Right lobe of liver (tissue), 6 donors: Measurements from ENCODE around the gene SCUBE1. TPM values are rescaled to one million over a fixed set of nuclear protein-coding genes. Genes with fewer than 3 reads are reported as not detected.

Source experiments
- ATAC-seq, 4 donors: fragments of 200-7000 bp; cut with Tn5 transposase; one replicate each; pipeline ENCODE4 v1.9.1; 2020; ENCODE audit warnings: mild to moderate bottlenecking in 4 of 4, moderate library complexity in 4 of 4
- DNase-seq, 3 donors: peaks; one replicate each; pipeline ENCODE4 v3.0.0-alpha.2; 2020
- H3K27ac ChIP-seq, 3 donors: fragments of 200-600 bp; one replicate each; pipeline ENCODE4 v1.8.0; 2022
- H3K27me3 ChIP-seq, 2 donors: fragments of 200-600 bp; one replicate each; pipeline ENCODE4 v1.8.0; 2022
- H3K36me3 ChIP-seq, 4 donors: fragments of 200-600 bp; sonication (generic) in 1 of 4; one replicate each; pipeline versions ENCODE4 v1.5.1 to v1.8.0; 2017 to 2022; ENCODE audit warnings: control low read depth in 1 of 4
- H3K4me1 ChIP-seq, 4 donors: fragments of 200-600 bp; sonication (generic) in 1 of 4; one replicate each; pipeline versions ENCODE4 v1.5.1 to v1.8.0; 2017 to 2022; ENCODE audit warnings: control low read depth in 1 of 4
- H3K4me3 ChIP-seq, 3 donors: fragments of 200-600 bp; one replicate each; pipeline ENCODE4 v1.8.0; 2022
- H3K9me3 ChIP-seq, 4 donors: fragments of 200-600 bp; sonication (generic) in 1 of 4; one replicate each; pipeline versions ENCODE4 v1.5.1 to v1.8.0; 2017 to 2022; ENCODE audit warnings: control low read depth in 1 of 4
- CTCF ChIP-seq, 4 donors: fragments of 200-600 bp in 3 of 4; fragments of 450-650 bp in 1 of 4; IDR thresholded peaks; one replicate each; pipeline versions ENCODE4 v1.5.1 to v1.8.0; 2016 to 2022; ENCODE audit warnings: antibody characterized with exemption in 4 of 4, mild to moderate bottlenecking in 2 of 4
- POLR2A ChIP-seq: fragments of 450-650 bp; IDR thresholded peaks from one replicate; pipeline ENCODE4 v1.6.1; 2017; ENCODE audit warnings: antibody characterized with exemption, mild to moderate bottlenecking
- WGBS: methylation state at CpG from one replicate; pipeline ENCODE4 v1.1.6; 2018; ENCODE audit warnings: low coverage, low lambda C conversion rate; ENCODE audit not compliant: insufficient coverage; ENCODE audit errors: missing lambda C conversion rate; 5-methylcytosine and 5-hydroxymethylcytosine counted together
- intact Hi-C, 2 donors: fragments of 100-400 bp; cut with DNase I; formaldehyde crosslinking; loops; one replicate each; pipeline versions ENCODE4 v1.11.2 to v1.14.1; 2022
- total RNA-seq, 6 experiments: library from RNA; depleted of rRNA in 2 of 6; stranded (reverse); fragments of >200 nt in 2 of 6; fragmentation: NEBNext Ultra II Directional in 3 of 6; extraction: Animal tissue kit (Norgen Biotek cat#: 25700) in 3 of 6; gene quantifications; one replicate each; pipeline versions ENCODE4 v1.1.0 to v1.2.4, GENCODE V29; 2016 to 2023
- donor health status: DM: no; HTN: yes; CAD: no.
- donor health status: DM: no; HTN: no; CAD: no.
- donor health status: DM: no; HTN: no; CAD: no.
- donor health status: DM: no; HTN: yes; CAD: no.
- donor health status: DM: no; HTN: yes; CAD: no.

SCUBE1 gene
- total RNA-seq, 6 experiments from 2014 or later, result 0.73 to 11.7 (median 2.7) TPM

DNA sequence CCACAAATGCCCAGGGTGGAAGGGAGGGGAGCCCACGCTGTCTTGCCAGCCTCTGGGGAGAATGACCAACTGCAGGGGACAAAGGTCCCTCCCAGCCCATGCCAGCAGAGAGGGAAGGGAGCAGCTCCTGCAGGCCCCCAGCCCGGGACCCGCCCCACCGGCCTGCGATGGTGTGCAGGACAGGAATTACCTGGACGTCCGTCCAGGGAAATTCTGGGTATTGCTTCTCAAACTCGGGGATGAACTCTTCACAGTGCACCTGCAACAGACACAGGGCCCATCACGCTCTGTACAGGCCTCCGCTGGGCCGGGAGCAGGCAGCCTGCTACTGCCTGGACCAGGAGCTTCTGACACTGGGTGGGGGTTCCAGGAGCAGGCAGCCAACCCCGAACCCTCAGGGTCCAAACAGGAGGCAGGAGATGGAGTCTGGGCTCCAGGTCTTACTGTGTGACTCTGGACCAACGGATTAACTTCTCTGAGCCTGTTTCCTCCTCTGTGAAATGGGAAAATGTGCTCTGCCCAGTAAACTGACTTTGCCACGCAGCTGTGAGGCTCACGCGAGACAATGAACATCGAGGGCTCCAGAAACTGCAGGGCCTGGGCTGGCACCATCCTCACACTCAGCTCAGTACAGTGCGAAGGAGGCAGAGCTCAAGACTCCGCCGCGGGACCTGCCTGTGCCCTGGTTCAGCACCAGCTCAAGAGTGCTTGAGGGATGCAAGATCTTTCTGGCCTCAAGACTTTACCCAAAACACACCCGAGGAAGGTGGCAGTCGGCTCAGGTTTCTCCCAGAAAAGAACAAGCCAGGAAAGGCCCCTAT lies 173.7 kb downstream of the SCUBE1 start:
- no peak for DNase-seq
- WGBS, result 100% methylated on average over 2 of the region's 23 CpGs
- Histone ChIP-seq H3K4me1 (no peaks in the 10 kb centered on the region), H3K4me3 (no peak overlapping the region), H3K27me3 (no peaks in the 10 kb centered on the region), H3K9me3 (no peaks in the 10 kb centered on the region), H3K27ac (no peak overlapping the region), H3K36me3 (peaks cover 0 to 35% (median 3%) of the 10 kb centered on the region in 4 donors)
- TF ChIP-seq CTCF (IDR thresholded peaks at IDR 0.05) (no peak), POLR2A (no peak)
- intact Hi-C loops, result no loop called here
- no peak for ATAC-seq

GRCh38 chr22:43168471-43169309 lies 174.5 kb downstream of the SCUBE1 start:
- Histone ChIP-seq H3K4me1 (no peaks in the 10 kb centered on the region), H3K36me3 (peaks cover 0 to 27% (median 0%) of the 10 kb centered on the region in 4 donors), H3K27ac (no peak overlapping the region), H3K4me3 (no peak overlapping the region), H3K9me3 (no peaks in the 10 kb centered on the region), H3K27me3 (no peaks in the 10 kb centered on the region)
- DNase-seq (no peak), ATAC-seq (no peak)
- intact Hi-C loops, result no loop called here
- TF ChIP-seq POLR2A (no peak), CTCF (IDR thresholded peaks at IDR 0.05) (no peak)
- 62% methylated on average over 4 of the region's 25 CpGs for WGBS

DNA sequence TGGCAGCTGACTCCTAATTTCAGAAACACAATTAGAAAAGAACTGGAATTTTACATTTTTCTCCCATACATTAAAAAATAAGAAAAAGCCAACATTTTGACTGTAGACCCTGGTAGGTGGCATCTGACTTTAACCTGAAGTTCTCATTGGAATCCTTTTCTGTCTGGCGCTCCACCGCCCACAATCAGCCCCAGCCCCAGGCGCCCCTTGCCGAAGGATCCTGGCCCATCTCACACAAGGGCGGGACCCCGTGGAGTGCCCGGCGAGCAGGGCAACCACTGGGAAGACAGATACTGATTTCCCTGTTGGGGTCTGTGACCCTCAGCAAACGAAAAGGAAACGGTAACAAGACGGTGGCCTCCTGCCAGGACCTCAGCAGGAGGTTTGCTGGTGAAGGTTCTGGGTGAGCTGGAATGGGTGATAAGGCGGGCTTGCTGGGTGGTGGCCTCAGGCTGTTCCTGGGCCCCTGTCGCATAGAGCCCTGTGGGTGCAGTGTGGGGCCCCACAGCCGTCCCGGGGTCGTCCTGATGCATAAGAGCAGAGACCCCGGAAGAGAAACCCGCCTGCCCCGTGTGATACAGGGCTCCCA lies 176.1 kb downstream of the SCUBE1 start:
- intact Hi-C loops, result no loop called here
- WGBS, result 75% methylated on average over 6 of the region's 19 CpGs
- peaks cover 0 to 22% (median 0%) of the 10 kb centered on the region in 4 donors for H3K36me3 ChIP-seq

More for the DNA sequence above, 176.1 kb downstream of the SCUBE1 start:
- Histone ChIP-seq H3K9me3 (no peaks in the 10 kb centered on the region), H3K4me3 (no peak overlapping the region), H3K27me3 (no peaks in the 10 kb centered on the region), H3K27ac (no peak overlapping the region), H3K4me1 (no peaks in the 10 kb centered on the region)
- DNase-seq (no peak), ATAC-seq (no peak)
- TF ChIP-seq CTCF (IDR thresholded peaks at IDR 0.05) (no peak), POLR2A (no peak)
